Measurements from ENCODE around the gene FAM163B. TPM values are rescaled to one million over a fixed set of nuclear protein-coding genes. Genes with fewer than 3 reads are reported as not detected.

FAM163B gene
- total and polyA plus RNA-seq, 2 of the 8 experiments (the other 6 are each of a cell fraction or from before 2014, with no cell fraction given) = 0.63 to 1.0 TPM

DNA sequence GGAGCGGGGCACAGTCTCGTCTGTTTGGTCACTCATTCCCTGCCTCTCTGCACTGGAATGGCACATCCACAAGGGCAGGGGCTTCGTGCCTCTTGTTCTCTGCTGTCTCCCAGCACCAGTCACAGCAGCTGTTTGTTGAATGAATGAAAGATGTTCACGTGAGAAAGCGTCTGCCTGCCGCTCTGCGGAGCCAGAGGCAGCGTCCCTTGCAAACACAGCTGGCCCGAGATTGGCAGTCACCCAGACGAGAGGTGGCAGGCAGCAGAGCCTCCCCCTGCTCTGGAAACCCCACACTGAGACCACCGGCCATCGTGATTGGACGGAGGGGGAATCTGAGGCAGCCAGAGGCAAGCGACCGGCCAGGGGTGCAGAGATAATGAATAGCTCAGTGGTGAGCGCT is 6.0 kb upstream of the FAM163B start:
- Histone ChIP-seq H4K91ac (replicated peaks; ENCODE audit: insufficient read length, low read length) (no peak overlapping the region), H3K4me2 (ENCODE audit: insufficient read depth in 1 of 2, low read depth in 2 of 2, low read length in 2 of 2) (no peak overlapping the region), H2BK120ac (replicated peaks; ENCODE audit: low read depth, low read length) (no peak overlapping the region), H3K14ac (ENCODE audit: insufficient read length) (no peak overlapping the region), H2BK5ac (ENCODE audit: low read depth, low read length) (no peak overlapping the region), H3K23me2 (ENCODE audit: low read depth, low read length) (no peaks in the 10 kb centered on the region), H3K56ac (replicated peaks; ENCODE audit: insufficient read length, low read depth, low read length) (no peak overlapping the region), H4K8ac (ENCODE audit: extremely low read depth, insufficient read depth, low read length) (peak overlapping the region; percentile 59; the same call in 1 of the 2 replicates), H3K79me2 (ENCODE audit: control insufficient read depth in 1 of 2, insufficient read depth in 2 of 2, low read length in 2 of 2) (no peaks in the 10 kb centered on the region), H3K36me3 (ENCODE audit: control insufficient read depth in 2 of 4, insufficient read depth in 4 of 4, low read length in 3 of 4) (no peaks in the 10 kb centered on the region), H3K9ac (replicated peaks in 1 of 4; ENCODE audit: extremely low read depth in 1 of 4, low read depth in 3 of 4, low read length in 3 of 4) (no peak overlapping the region), H3K27me3 (replicated peaks in 1 of 4; ENCODE audit: control insufficient read depth in 3 of 4, extremely low read depth in 1 of 4, insufficient read depth in 3 of 4, low read length in 3 of 4) (peaks cover 0 to 9% (median 1%) of the 10 kb centered on the region in 4 experiments; a peak in 4 of 7 replicates), H3K23ac (ENCODE audit: insufficient read length) (no peak overlapping the region), H4K20me1 (replicated peaks in 1 of 2; ENCODE audit: control insufficient read depth in 1 of 2, insufficient read depth in 2 of 2, low read length in 2 of 2) (no peaks in the 10 kb centered on the region), H4K5ac (ENCODE audit: insufficient read length, low read depth, low read length) (no peak overlapping the region), H3K4me3 (ENCODE audit: extremely low read depth in 1 of 4, insufficient read depth in 2 of 4, low read depth in 3 of 4, low read length in 4 of 4) (no peak overlapping the region), H2BK12ac (ENCODE audit: low read depth, low read length) (no peak overlapping the region), H2BK15ac (ENCODE audit: low read length) (no peak overlapping the region), H2AK5ac (ENCODE audit: low read depth, low read length) (no peak overlapping the region), H2BK20ac (ENCODE audit: low read length) (no peak overlapping the region), H3K79me1 (ENCODE audit: low read depth, low read length) (no peaks in the 10 kb centered on the region), H2AFZ (ENCODE audit: low read length) (no peak overlapping the region), H3K4me1 (replicated peaks in 1 of 4; ENCODE audit: control insufficient read depth in 3 of 4, insufficient read depth in 4 of 4, low read length in 3 of 4) (no peaks in the 10 kb centered on the region), H3K18ac (ENCODE audit: extremely low read depth, low read length) (no peak overlapping the region), H3K27ac (ENCODE audit: low read depth, low read length) (no peak overlapping the region), H3K9me3 (ENCODE audit: insufficient read depth in 2 of 2, low read depth in 1 of 2, low read length in 1 of 2) (no peaks in the 10 kb centered on the region), H3K4ac (replicated peaks; ENCODE audit: insufficient read length, low read depth, low read length) (no peak overlapping the region)
- FAIRE-seq (no peak), DNase-seq (ENCODE audit: low read depth in 1 of 2, low spot score in 2 of 2) (no peak)
- 79% methylated on average over 15 of the region's 16 CpGs; no CpG with 5 or more reads in 1 of the 2 experiments for WGBS, 2 experiments (ENCODE audit: extremely low coverage in 1 of 2, insufficient coverage in 1 of 2, insufficient read length in 1 of 2, insufficient replicate concordance in 2 of 2, low coverage in 1 of 2, low lambda C conversion rate in 2 of 2, missing lambda C conversion rate in 1 of 2)
- ChIA-PET POLR2A (ENCODE audit: partially characterized antibody) (interaction anchor here (1.0 to 1.2 kb wide), 2 partner anchors 18 to 273 kb away, joined by 3 read pairs; no protein-coding TSS in a partner anchor), CTCF (ENCODE audit: partially characterized antibody) (interaction anchor here (0.6 to 1.9 kb wide), 5 partner anchors 10 to 100 kb away, joined by 3 to 6 read pairs (median 3); no protein-coding TSS in a partner anchor)
- TF ChIP-seq EGR1 (IDR thresholded peaks at IDR 0.05; ENCODE audit: borderline replicate concordance, low read depth, low read length) = no peak
- TF ChIP-seq EZH2 (IDR thresholded peaks at IDR 0.05; ENCODE audit: low read depth, low read length, severe bottlenecking) = no peak
- TF ChIP-seq CTCF (IDR thresholded peaks at IDR 0.05; ENCODE audit: control extremely low read depth in 1 of 3, insufficient read depth in 1 of 3, low read depth in 1 of 3, low read length in 3 of 3) = no peak
- no peak for TF ChIP-seq GABPA (IDR thresholded peaks at IDR 0.05; ENCODE audit: borderline replicate concordance, insufficient read depth, low read length)
- no peak for TF ChIP-seq SIRT6 (IDR thresholded peaks at IDR 0.05; ENCODE audit: low read length)
- TF ChIP-seq FOSL1 (IDR thresholded peaks at IDR 0.05; ENCODE audit: insufficient read depth, low read depth, low read length) = no peak

All from H1 (cell line).